ENCODE results near the gene C4orf33.

C4orf33 gene

DNA sequence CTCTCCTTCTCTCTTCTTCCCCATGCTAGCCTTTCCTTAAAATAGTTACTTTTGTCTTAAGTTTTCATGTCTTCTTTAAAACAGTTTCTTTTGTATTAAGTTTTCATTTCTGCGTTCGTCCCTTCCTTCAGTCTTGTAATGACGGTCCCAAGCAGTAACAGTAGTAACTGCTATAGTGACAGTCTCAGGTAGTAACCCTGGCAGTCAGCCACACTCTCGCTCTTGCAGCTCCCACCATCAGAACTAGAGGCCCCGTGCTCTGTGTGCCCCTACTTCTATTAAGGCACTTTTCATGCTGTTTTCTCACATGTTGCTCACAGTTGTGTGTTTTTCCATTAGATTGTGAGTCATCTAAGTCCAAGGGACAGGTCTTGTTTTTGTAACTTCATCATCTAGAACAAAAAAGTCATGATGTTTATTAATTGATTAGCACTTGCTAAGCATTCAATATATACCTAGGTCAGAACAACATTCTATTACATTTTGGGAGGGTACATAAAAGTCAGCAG is 49.3 kb downstream of the C4orf33 start:
- no peaks in the 10 kb centered on the region for H3K79me1 ChIP-seq (ENCODE audit: low read length)

DNA sequence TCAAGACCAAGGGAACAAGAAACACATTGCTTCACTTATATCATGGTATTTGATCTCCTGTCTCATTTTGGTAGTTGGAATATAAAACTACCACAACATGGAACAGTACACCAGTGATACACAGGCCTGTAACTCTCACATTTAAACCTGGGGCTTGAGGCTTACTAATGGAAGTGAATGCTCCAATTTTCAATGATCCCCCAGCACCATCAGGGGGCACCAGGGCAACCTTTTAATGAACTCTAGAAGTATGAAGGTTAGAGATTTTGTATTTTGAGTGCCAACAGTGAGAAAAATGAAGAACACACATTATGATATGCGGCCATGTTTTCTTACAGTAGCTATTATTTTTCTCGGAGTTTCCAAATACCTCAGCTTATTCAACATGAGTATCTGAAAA is 50.7 kb downstream of the C4orf33 start:
- no peak overlapping the region for H2BK15ac ChIP-seq (replicated peaks; ENCODE audit: low read depth)
- no peak overlapping the region for H2BK120ac ChIP-seq (ENCODE audit: low read depth, low read length)
- H3K27ac ChIP-seq (ENCODE audit: low read depth, low read length): no peak overlapping the region
- H3K4me1 ChIP-seq (ENCODE audit: control insufficient read depth, low read depth, low read length): no peaks in the 10 kb centered on the region
- no peaks in the 10 kb centered on the region for H3K79me1 ChIP-seq (ENCODE audit: low read length)
- no peak overlapping the region for H2BK5ac ChIP-seq (ENCODE audit: low read length)
- no peaks in the 10 kb centered on the region for H3K79me2 ChIP-seq (ENCODE audit: control insufficient read depth, insufficient read depth, low read length)
- no peak overlapping the region for H4K8ac ChIP-seq (ENCODE audit: low read depth, low read length)
- no peak overlapping the region for H4K5ac ChIP-seq (ENCODE audit: low read length)
- no peak overlapping the region for H2AK5ac ChIP-seq (ENCODE audit: low read length)
- peak; percentile 25 for DNase-seq
- H3K4ac ChIP-seq (ENCODE audit: low read depth, low read length): no peak overlapping the region
- no peak overlapping the region for H3K56ac ChIP-seq (ENCODE audit: low read length)
- WGBS (ENCODE audit: extremely low coverage, insufficient coverage, low lambda C conversion rate): no CpG with 5 or more reads among the region's 2 CpGs
- H3K18ac ChIP-seq (ENCODE audit: low read length): no peak overlapping the region
- H3K4me3 ChIP-seq (ENCODE audit: low read length): no peak overlapping the region
- no peak overlapping the region for H3K9ac ChIP-seq (ENCODE audit: low read length)
- no peak overlapping the region for H3K23ac ChIP-seq (ENCODE audit: low read length)
- no peak overlapping the region for H3K4me2 ChIP-seq (ENCODE audit: low read length)
- no peaks in the 10 kb centered on the region for H3K27me3 ChIP-seq (ENCODE audit: insufficient read depth, low read length, poor library complexity)
- H3K36me3 ChIP-seq (ENCODE audit: control insufficient read depth, insufficient read depth, low read length): no peaks in the 10 kb centered on the region

More for the DNA sequence above, 49.3 kb downstream of the C4orf33 start:
- Histone ChIP-seq H3K4me3 (ENCODE audit: low read length) (no peak overlapping the region), H3K79me2 (ENCODE audit: control insufficient read depth, insufficient read depth, low read length) (no peaks in the 10 kb centered on the region), H3K9ac (ENCODE audit: low read length) (no peak overlapping the region), H2BK5ac (ENCODE audit: low read length) (no peak overlapping the region), H3K36me3 (ENCODE audit: control insufficient read depth, insufficient read depth, low read length) (no peaks in the 10 kb centered on the region), H4K5ac (ENCODE audit: low read length) (no peak overlapping the region), H3K18ac (ENCODE audit: low read length) (no peak overlapping the region), H3K56ac (ENCODE audit: low read length) (no peak overlapping the region), H3K4ac (ENCODE audit: low read depth, low read length) (no peak overlapping the region), H2BK15ac (replicated peaks; ENCODE audit: low read depth) (no peak overlapping the region), H2AK5ac (ENCODE audit: low read length) (no peak overlapping the region), H3K23ac (ENCODE audit: low read length) (no peak overlapping the region), H4K8ac (ENCODE audit: low read depth, low read length) (no peak overlapping the region), H3K27me3 (ENCODE audit: insufficient read depth, low read length, poor library complexity) (no peaks in the 10 kb centered on the region), H3K27ac (ENCODE audit: low read depth, low read length) (no peak overlapping the region), H3K4me2 (ENCODE audit: low read length) (no peak overlapping the region), H3K4me1 (ENCODE audit: control insufficient read depth, low read depth, low read length) (no peaks in the 10 kb centered on the region), H2BK120ac (ENCODE audit: low read depth, low read length) (no peak overlapping the region)
- no CpG with 5 or more reads among the region's 5 CpGs for WGBS (ENCODE audit: extremely low coverage, insufficient coverage, low lambda C conversion rate)
- DNase-seq: no peak

DNA sequence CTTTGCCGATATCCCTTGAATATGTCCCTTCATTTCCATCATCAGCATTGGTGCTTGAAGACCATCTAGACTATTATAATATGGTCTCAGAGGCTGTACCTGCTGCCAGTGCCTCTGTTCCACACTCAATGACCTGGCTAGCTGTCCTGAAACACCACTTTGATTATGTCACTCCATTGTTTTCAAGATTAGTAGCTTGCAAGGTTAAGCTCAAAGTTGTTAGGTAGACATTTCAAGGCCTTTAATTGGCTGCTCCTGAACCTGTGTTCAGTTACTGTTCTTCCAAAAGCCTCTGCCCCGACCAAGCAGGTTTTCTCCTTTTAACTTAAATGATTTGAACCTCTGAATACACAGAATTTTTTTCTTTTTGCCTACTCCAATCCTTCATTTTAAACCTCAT is 52.9 kb downstream of the C4orf33 start:
- no peak overlapping the region for H3K4me3 ChIP-seq (ENCODE audit: low read length)
- H3K56ac ChIP-seq (ENCODE audit: low read length): no peak overlapping the region
- H2BK120ac ChIP-seq (ENCODE audit: low read depth, low read length): no peak overlapping the region
- no peak for DNase-seq
- H4K5ac ChIP-seq (ENCODE audit: low read length): no peak overlapping the region
- no peak overlapping the region for H3K23ac ChIP-seq (ENCODE audit: low read length)
- H3K27ac ChIP-seq (ENCODE audit: low read depth, low read length): no peak overlapping the region
- H3K18ac ChIP-seq (ENCODE audit: low read length): no peak overlapping the region
- H2BK15ac ChIP-seq (replicated peaks; ENCODE audit: low read depth): no peak overlapping the region
- no peak overlapping the region for H2BK5ac ChIP-seq (ENCODE audit: low read length)
- H3K79me2 ChIP-seq (ENCODE audit: control insufficient read depth, insufficient read depth, low read length): no peaks in the 10 kb centered on the region
- H4K8ac ChIP-seq (ENCODE audit: low read depth, low read length): no peak overlapping the region
- WGBS (ENCODE audit: extremely low coverage, insufficient coverage, low lambda C conversion rate): no CpG with 5 or more reads among the region's 2 CpGs
- H3K4me1 ChIP-seq (ENCODE audit: control insufficient read depth, low read depth, low read length): no peaks in the 10 kb centered on the region
- no peak overlapping the region for H3K4ac ChIP-seq (ENCODE audit: low read depth, low read length)
- H3K79me1 ChIP-seq (ENCODE audit: low read length): no peaks in the 10 kb centered on the region
- H3K27me3 ChIP-seq (ENCODE audit: insufficient read depth, low read length, poor library complexity): no peaks in the 10 kb centered on the region
- no peaks in the 10 kb centered on the region for H3K36me3 ChIP-seq (ENCODE audit: control insufficient read depth, insufficient read depth, low read length)
- H3K9ac ChIP-seq (ENCODE audit: low read length): no peak overlapping the region
- H3K4me2 ChIP-seq (ENCODE audit: low read length): no peak overlapping the region
- H2AK5ac ChIP-seq (ENCODE audit: low read length): no peak overlapping the region

DNA sequence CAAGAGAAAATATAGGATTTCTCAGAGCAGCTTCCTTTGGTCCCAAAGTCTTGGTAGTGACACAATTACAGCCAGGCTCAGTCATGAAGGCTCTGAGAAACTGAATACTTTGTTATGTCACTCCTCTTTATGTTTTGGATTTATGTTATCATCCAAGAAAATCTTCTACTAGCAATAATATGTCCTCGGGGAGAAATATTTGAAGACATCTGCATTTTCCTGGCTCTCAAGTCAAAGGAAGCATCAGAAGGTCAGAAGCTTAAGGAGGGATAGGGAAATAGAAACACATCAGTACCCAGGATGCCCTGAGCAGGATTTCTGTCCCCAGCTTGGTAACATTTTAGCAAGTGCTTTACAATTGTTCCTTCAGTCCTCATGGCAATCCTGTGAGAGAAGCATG is 54.0 kb downstream of the C4orf33 start:
- no CpG with 5 or more reads among the region's 1 CpG for WGBS (ENCODE audit: extremely low coverage, insufficient coverage, low lambda C conversion rate)
- Histone ChIP-seq H3K27me3 (ENCODE audit: insufficient read depth, low read length, poor library complexity) (no peaks in the 10 kb centered on the region), H3K36me3 (ENCODE audit: control insufficient read depth, insufficient read depth, low read length) (no peaks in the 10 kb centered on the region), H3K27ac (ENCODE audit: low read depth, low read length) (no peak overlapping the region), H3K4me2 (ENCODE audit: low read length) (no peak overlapping the region), H3K79me1 (ENCODE audit: low read length) (no peaks in the 10 kb centered on the region), H2AK5ac (ENCODE audit: low read length) (no peak overlapping the region), H3K4ac (ENCODE audit: low read depth, low read length) (no peak overlapping the region), H3K23ac (ENCODE audit: low read length) (no peak overlapping the region), H2BK15ac (replicated peaks; ENCODE audit: low read depth) (no peak overlapping the region), H3K4me1 (ENCODE audit: control insufficient read depth, low read depth, low read length) (no peaks in the 10 kb centered on the region), H3K56ac (ENCODE audit: low read length) (no peak overlapping the region), H2BK120ac (ENCODE audit: low read depth, low read length) (no peak overlapping the region), H3K18ac (ENCODE audit: low read length) (no peak overlapping the region), H2BK5ac (ENCODE audit: low read length) (no peak overlapping the region), H4K5ac (ENCODE audit: low read length) (no peak overlapping the region), H3K9ac (ENCODE audit: low read length) (no peak overlapping the region), H4K8ac (ENCODE audit: low read depth, low read length) (no peak overlapping the region), H3K79me2 (ENCODE audit: control insufficient read depth, insufficient read depth, low read length) (no peaks in the 10 kb centered on the region), H3K4me3 (ENCODE audit: low read length) (no peak overlapping the region)
- no peak for DNase-seq

DNA sequence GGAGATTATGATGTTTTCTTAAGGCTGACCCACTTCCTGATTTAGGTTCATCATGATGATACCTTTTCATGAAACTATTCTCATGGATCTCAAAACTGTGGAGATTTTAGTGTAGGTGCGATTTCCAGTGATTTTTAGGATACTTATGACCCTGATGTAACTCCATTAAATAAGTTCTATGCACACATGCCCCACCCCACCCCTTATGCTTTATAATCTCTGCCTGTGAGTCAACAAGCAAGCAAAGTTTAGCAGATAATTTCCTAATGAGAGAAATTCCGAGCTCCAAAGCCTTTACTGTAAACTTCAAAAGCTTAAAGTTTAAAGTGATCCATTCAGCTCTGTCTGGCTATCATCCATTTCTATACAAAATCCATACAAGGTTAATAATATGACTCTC is 56.4 kb downstream of the C4orf33 start:
- H3K4me3 ChIP-seq (ENCODE audit: low read length): no peak overlapping the region
- H3K79me1 ChIP-seq (ENCODE audit: low read length): no peaks in the 10 kb centered on the region
- no CpG with 5 or more reads among the region's 2 CpGs for WGBS (ENCODE audit: extremely low coverage, insufficient coverage, low lambda C conversion rate)
- H2BK120ac ChIP-seq (ENCODE audit: low read depth, low read length): no peak overlapping the region
- H4K8ac ChIP-seq (ENCODE audit: low read depth, low read length): no peak overlapping the region
- no peak overlapping the region for H3K23ac ChIP-seq (ENCODE audit: low read length)
- H2BK5ac ChIP-seq (ENCODE audit: low read length): no peak overlapping the region
- no peaks in the 10 kb centered on the region for H3K27me3 ChIP-seq (ENCODE audit: insufficient read depth, low read length, poor library complexity)
- no peak overlapping the region for H3K56ac ChIP-seq (ENCODE audit: low read length)
- H3K79me2 ChIP-seq (ENCODE audit: control insufficient read depth, insufficient read depth, low read length): no peaks in the 10 kb centered on the region
- H3K4me2 ChIP-seq (ENCODE audit: low read length): no peak overlapping the region
- H3K18ac ChIP-seq (ENCODE audit: low read length): no peak overlapping the region
- H3K9ac ChIP-seq (ENCODE audit: low read length): no peak overlapping the region
- H3K27ac ChIP-seq (ENCODE audit: low read depth, low read length): no peak overlapping the region
- no peak overlapping the region for H2AK5ac ChIP-seq (ENCODE audit: low read length)
- no peak for DNase-seq
- no peaks in the 10 kb centered on the region for H3K4me1 ChIP-seq (ENCODE audit: control insufficient read depth, low read depth, low read length)
- H4K5ac ChIP-seq (ENCODE audit: low read length): no peak overlapping the region
- H3K4ac ChIP-seq (ENCODE audit: low read depth, low read length): no peak overlapping the region
- H2BK15ac ChIP-seq (replicated peaks; ENCODE audit: low read depth): no peak overlapping the region
- H3K36me3 ChIP-seq (ENCODE audit: control insufficient read depth, insufficient read depth, low read length): no peaks in the 10 kb centered on the region

DNA sequence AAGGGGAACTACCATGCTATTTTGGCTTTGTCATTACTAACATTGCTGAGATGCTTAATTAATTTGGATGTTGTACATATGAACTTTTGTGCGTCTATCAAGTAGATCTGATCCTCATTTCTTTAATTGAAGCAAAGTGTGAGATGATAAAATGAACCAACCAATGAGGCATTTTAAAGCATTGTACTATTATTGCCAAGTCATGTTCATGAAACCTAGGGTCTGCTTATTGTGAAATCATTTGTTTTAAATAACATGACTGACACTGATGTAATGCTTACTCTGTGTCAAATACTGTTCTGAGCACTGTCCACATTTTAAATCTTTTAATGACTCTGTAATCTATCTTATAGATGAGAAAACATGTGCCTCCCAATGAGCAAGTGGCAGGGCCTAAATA is 57.7 kb downstream of the C4orf33 start:
- Histone ChIP-seq H3K79me1 (ENCODE audit: low read length) (no peaks in the 10 kb centered on the region), H3K4ac (ENCODE audit: low read depth, low read length) (no peak overlapping the region), H2BK15ac (replicated peaks; ENCODE audit: low read depth) (no peak overlapping the region), H3K18ac (ENCODE audit: low read length) (no peak overlapping the region), H3K23ac (ENCODE audit: low read length) (no peak overlapping the region), H3K36me3 (ENCODE audit: control insufficient read depth, insufficient read depth, low read length) (no peaks in the 10 kb centered on the region), H4K5ac (ENCODE audit: low read length) (no peak overlapping the region), H2BK5ac (ENCODE audit: low read length) (no peak overlapping the region), H4K8ac (ENCODE audit: low read depth, low read length) (no peak overlapping the region), H3K4me2 (ENCODE audit: low read length) (no peak overlapping the region), H3K27me3 (ENCODE audit: insufficient read depth, low read length, poor library complexity) (no peaks in the 10 kb centered on the region), H3K79me2 (ENCODE audit: control insufficient read depth, insufficient read depth, low read length) (no peaks in the 10 kb centered on the region), H2AK5ac (ENCODE audit: low read length) (no peak overlapping the region), H3K56ac (ENCODE audit: low read length) (no peak overlapping the region), H3K9ac (ENCODE audit: low read length) (no peak overlapping the region), H3K4me1 (ENCODE audit: control insufficient read depth, low read depth, low read length) (no peaks in the 10 kb centered on the region), H2BK120ac (ENCODE audit: low read depth, low read length) (no peak overlapping the region), H3K4me3 (ENCODE audit: low read length) (no peak overlapping the region), H3K27ac (ENCODE audit: low read depth, low read length) (no peak overlapping the region)
- WGBS (ENCODE audit: extremely low coverage, insufficient coverage, low lambda C conversion rate): no CpG with 5 or more reads among the region's 1 CpG
- DNase-seq: no peak

Data from mesendoderm (in vitro differentiated cells).